H9 (cell line): Measurements from ENCODE around the gene PTPN11. TPM values are rescaled to one million over a fixed set of nuclear protein-coding genes. Genes with fewer than 3 reads are reported as not detected.

ENCODE experiments used
- DNase-seq: peaks from one replicate; pipeline ENCODE4 v3.0.0-alpha.2; 2017
- H2AFZ ChIP-seq: one replicate; pipeline ENCODE4 v1.6.1; 2013; ENCODE audit warnings: mild to moderate bottlenecking, low read length, control low read depth, moderate library complexity
- H2AK5ac ChIP-seq: 2 replicates; pipeline ENCODE4 v1.6.1; 2013; ENCODE audit warnings: low read length, control low read depth, mixed read lengths; ENCODE audit not compliant: insufficient read length
- H2BK120ac ChIP-seq: one replicate; pipeline ENCODE4 v1.6.1; 2013; ENCODE audit warnings: low read depth, mild to moderate bottlenecking, low read length, control low read depth, inconsistent platforms; ENCODE audit not compliant: poor library complexity, severe bottlenecking
- H2BK12ac ChIP-seq: 2 replicates; pipeline ENCODE4 v1.6.1; 2013; ENCODE audit warnings: low read length, control low read depth, mixed read lengths, low read depth; ENCODE audit not compliant: insufficient read length
- H2BK15ac ChIP-seq: 2 replicates; pipeline ENCODE4 v1.6.1; 2013; ENCODE audit warnings: low read depth, low read length, control low read depth
- H2BK20ac ChIP-seq: one replicate; pipeline ENCODE4 v1.6.1; 2013; ENCODE audit warnings: low read depth, mild to moderate bottlenecking, low read length, control low read depth, inconsistent platforms; ENCODE audit not compliant: poor library complexity, severe bottlenecking
- H2BK5ac ChIP-seq: 2 replicates; pipeline ENCODE4 v1.6.1; 2013; ENCODE audit warnings: low read length, control low read depth, mixed read lengths; ENCODE audit not compliant: insufficient read length
- H3K14ac ChIP-seq: 2 replicates; pipeline ENCODE4 v1.6.1; 2013; ENCODE audit warnings: low read length, control low read depth; ENCODE audit not compliant: insufficient read depth
- H3K18ac ChIP-seq: 2 replicates; pipeline ENCODE4 v1.6.1; 2013; ENCODE audit warnings: low read depth, mild to moderate bottlenecking, mixed read lengths, low read length, control low read depth; ENCODE audit not compliant: insufficient read length
- H3K23ac ChIP-seq: 2 replicates; pipeline ENCODE4 v1.6.1; 2013; ENCODE audit warnings: low read length, control low read depth, mixed read lengths, low read depth; ENCODE audit not compliant: insufficient read length
- H3K23me2 ChIP-seq: 2 replicates; pipeline ENCODE4 v1.6.1; 2013; ENCODE audit warnings: low read depth, mild to moderate bottlenecking, mixed read lengths, low read length, control low read depth; ENCODE audit not compliant: insufficient read length, poor library complexity, severe bottlenecking
- H3K27ac ChIP-seq: 2 replicates; pipeline ENCODE4 v1.5.1; 2013; ENCODE audit warnings: low read length, control low read depth, mixed read lengths, low read depth; ENCODE audit not compliant: insufficient read length
- H3K27me3 ChIP-seq: 2 replicates; pipeline ENCODE4 v1.6.1; 2013; ENCODE audit warnings: low read length, control low read depth, inconsistent platforms; ENCODE audit not compliant: insufficient read depth
- H3K4ac ChIP-seq: 2 replicates; pipeline ENCODE4 v1.6.1; 2013; ENCODE audit warnings: low read depth, mild to moderate bottlenecking, control low read depth, inconsistent platforms, low read length, moderate library complexity
- H3K4me1 ChIP-seq: 2 replicates; pipeline ENCODE4 v1.6.1; 2013; ENCODE audit warnings: low read length, control low read depth, inconsistent platforms; ENCODE audit not compliant: insufficient read depth
- H3K4me2 ChIP-seq: 2 replicates; pipeline ENCODE4 v1.6.1; 2013; ENCODE audit warnings: low read length, control low read depth, mixed read lengths; ENCODE audit not compliant: insufficient read length, insufficient read depth
- H3K56ac ChIP-seq: 2 replicates; pipeline ENCODE4 v1.6.1; 2013; ENCODE audit warnings: low read depth, mild to moderate bottlenecking, mixed read lengths, low read length, control low read depth; ENCODE audit not compliant: insufficient read length
- H3K79me1 ChIP-seq: 2 replicates; pipeline ENCODE4 v1.6.1; 2013; ENCODE audit warnings: low read depth, mild to moderate bottlenecking, moderate library complexity, low read length, control low read depth, inconsistent platforms; ENCODE audit not compliant: insufficient read depth, poor library complexity, severe bottlenecking
- H3K79me2 ChIP-seq: 2 replicates; pipeline ENCODE4 v1.6.1; 2013; ENCODE audit warnings: low read length, control low read depth, inconsistent platforms; ENCODE audit not compliant: insufficient read depth
- H3K9ac ChIP-seq: 2 replicates; pipeline ENCODE4 v1.6.1; 2013; ENCODE audit warnings: low read length, control low read depth, mixed read lengths; ENCODE audit not compliant: insufficient read length; ENCODE audit errors: extremely low read depth
- H3K9me3 ChIP-seq: one replicate; pipeline ENCODE4 v1.6.1; 2013; ENCODE audit warnings: low read depth, low read length, inconsistent platforms; ENCODE audit not compliant: control insufficient read depth
- H3T11ph ChIP-seq: one replicate; pipeline ENCODE4 v1.6.1; 2013; ENCODE audit warnings: mild to moderate bottlenecking, low read length, control low read depth, inconsistent platforms
- H4K20me1 ChIP-seq: one replicate; pipeline ENCODE4 v1.6.1; 2013; ENCODE audit not compliant: control insufficient read depth, insufficient read length, insufficient read depth
- H4K5ac ChIP-seq: 2 replicates; pipeline ENCODE4 v1.6.1; 2013; ENCODE audit warnings: low read depth, mild to moderate bottlenecking, mixed read lengths, low read length, control low read depth; ENCODE audit not compliant: insufficient read length
- H4K8ac ChIP-seq: replicated peaks from 2 replicates; pipeline ENCODE4 v1.6.1; 2013; ENCODE audit warnings: low read length, control low read depth, mixed read lengths, low read depth; ENCODE audit not compliant: insufficient read length
- H4K91ac ChIP-seq: 2 replicates; pipeline ENCODE4 v1.6.1; 2013; ENCODE audit warnings: low read depth, mild to moderate bottlenecking, moderate library complexity, mixed read lengths, low read length, control low read depth; ENCODE audit not compliant: insufficient read length
- H3K27ac Mint-ChIP-seq, 3 experiments: 2 replicates in 2 of 3; 3 replicates in 1 of 3; pipeline ENCODE4 v1.8.0; 2020 to 2021; ENCODE audit warnings: mixed read lengths in 3 of 3, mild to moderate bottlenecking in 1 of 3, moderate library complexity in 1 of 3
- H3K27me3 Mint-ChIP-seq: 2 replicates; pipeline ENCODE4 v1.8.0; 2021; ENCODE audit warnings: low read depth, mild to moderate bottlenecking, moderate library complexity, mixed read lengths
- H3K36me3 Mint-ChIP-seq, 3 experiments: 2 replicates in 2 of 3; 3 replicates in 1 of 3; pipeline ENCODE4 v1.8.0; 2020 to 2021; ENCODE audit warnings: low read depth in 3 of 3, mixed read lengths in 3 of 3; ENCODE audit not compliant: insufficient read depth in 1 of 3
- H3K4me1 Mint-ChIP-seq, 2 experiments: 2 replicates each; pipeline ENCODE4 v1.8.0; 2020; ENCODE audit warnings: mixed read lengths in 2 of 2
- H3K4me3 Mint-ChIP-seq, 2 experiments: 2 replicates in 1 of 2; 3 replicates in 1 of 2; pipeline ENCODE4 v1.8.0; 2020 to 2021; ENCODE audit warnings: mild to moderate bottlenecking in 2 of 2, mixed read lengths in 2 of 2, moderate library complexity in 1 of 2
- H3K9me3 Mint-ChIP-seq, 2 experiments: 2 replicates in 1 of 2; 3 replicates in 1 of 2; pipeline ENCODE4 v1.8.0; 2020; ENCODE audit warnings: mild to moderate bottlenecking in 2 of 2, mixed read lengths in 2 of 2, moderate library complexity in 1 of 2
- CTCF ChIP-seq: fragments of 200-600 bp; sonication (generic); conservative IDR thresholded peaks from 3 replicates; pipeline ENCODE4 v1.8.0; 2021; ENCODE audit warnings: antibody characterized with exemption, mild to moderate bottlenecking
- WGBS: extraction: QIAGEN DNeasy Blood & Tissue Kit; methylation state at CpG from one replicate; pipeline ENCODE4 v1.1.7; 2013; ENCODE audit warnings: missing lambda C conversion rate, low lambda C conversion rate, mixed read lengths; ENCODE audit not compliant: insufficient read length; ENCODE audit errors: extremely low coverage; 5-methylcytosine and 5-hydroxymethylcytosine counted together
- total RNA-seq: library from RNA; stranded (reverse); gene quantifications from 2 replicates; pipeline ENCODE4 v1.2.1, GENCODE V29; 2021

PTPN11 gene
- total RNA-seq, 1 experiment from 2014 or later: 112 TPM

- no peak for DNase-seq
- no CpG with 5 or more reads among the region's 4 CpGs for WGBS
- Histone ChIP-seq H2BK5ac (no peak overlapping the region), H4K5ac (no peak overlapping the region), H3K18ac (no peak overlapping the region), H3K79me1 (no peaks in the 10 kb centered on the region), H3K4me2 (no peak overlapping the region), H3K4ac (no peak overlapping the region), H2BK120ac (no peak overlapping the region), H2AK5ac (no peak overlapping the region), H3K4me1 (no peaks in the 10 kb centered on the region), H3T11ph (no peak overlapping the region), H4K20me1 (no peaks in the 10 kb centered on the region), H3K56ac (no peak overlapping the region), H2BK12ac (no peak overlapping the region), H2AFZ (no peak overlapping the region), H3K23me2 (no peaks in the 10 kb centered on the region), H4K91ac (no peak overlapping the region), H3K79me2 (no peaks in the 10 kb centered on the region), H2BK20ac (no peak overlapping the region), H3K9me3 (no peaks in the 10 kb centered on the region), H3K27ac (no peak overlapping the region), H3K14ac (no peak overlapping the region), H3K27me3 (no peaks in the 10 kb centered on the region), H3K9ac (no peak overlapping the region), H4K8ac (no peak overlapping the region), H2BK15ac (no peak overlapping the region), H3K23ac (no peak overlapping the region)
- Mint-ChIP-seq H3K27me3 (no peaks in the 10 kb centered on the region), H3K4me1 (no peaks in the 10 kb centered on the region), H3K27ac (no peak overlapping the region), H3K9me3 (no peaks in the 10 kb centered on the region), H3K36me3 (peaks cover 26 to 69% (median 52%) of the 10 kb centered on the region in 3 experiments), H3K4me3 (no peak overlapping the region)
- no peak for TF ChIP-seq CTCF
Observed at GRCh38 chr12:112458330-112458729, 39.6 kb downstream of the PTPN11 start.
